Osteocyte (in vitro differentiated cells): ENCODE data around the gene TNS1. TPM values are rescaled to one million over a fixed set of nuclear protein-coding genes. Genes with fewer than 3 reads are reported as not detected.

Source experiments
- DNase-seq: peaks from one replicate; pipeline ENCODE4 v3.0.0; 2021; ENCODE audit warnings: mixed read lengths; ENCODE audit not compliant: unreplicated experiment; ENCODE audit errors: extremely low spot score
- H3K27ac Mint-ChIP-seq: one replicate; pipeline ENCODE4 v1.8.0; 2021; ENCODE audit warnings: mild to moderate bottlenecking, mixed read lengths; ENCODE audit not compliant: unreplicated experiment
- H3K27me3 Mint-ChIP-seq: one replicate; pipeline ENCODE4 v1.8.0; 2021; ENCODE audit warnings: mixed read lengths; ENCODE audit not compliant: unreplicated experiment
- H3K36me3 Mint-ChIP-seq: one replicate; pipeline ENCODE4 v1.8.0; 2021; ENCODE audit warnings: mixed read lengths; ENCODE audit not compliant: unreplicated experiment
- H3K4me1 Mint-ChIP-seq: one replicate; pipeline ENCODE4 v1.8.0; 2021; ENCODE audit warnings: mixed read lengths; ENCODE audit not compliant: unreplicated experiment
- H3K4me3 Mint-ChIP-seq: one replicate; pipeline ENCODE4 v1.8.0; 2021; ENCODE audit warnings: mild to moderate bottlenecking, moderate library complexity, mixed read lengths; ENCODE audit not compliant: unreplicated experiment
- H3K9me3 Mint-ChIP-seq: one replicate; pipeline ENCODE4 v1.8.0; 2021; ENCODE audit warnings: mixed read lengths; ENCODE audit not compliant: unreplicated experiment
- CTCF ChIP-seq: fragments of 200-600 bp; sonication (generic); IDR thresholded peaks from 2 replicates; pipeline ENCODE4 v1.5.0; 2021; ENCODE audit warnings: antibody characterized with exemption, mild to moderate bottlenecking, moderate library complexity
- microRNA-seq: library from miRNA; unstranded; fragments of <30 nt; microRNA quantifications from one replicate; pipeline ENCODE4 v1.1.0, GENCODE V29; 2020; ENCODE audit not compliant: unreplicated experiment
- total RNA-seq: library from RNA; stranded (reverse); gene quantifications from 2 replicates; pipeline ENCODE4 v1.2.1, GENCODE V29; 2021

TNS1 gene
- total RNA-seq, 1 donor from 2014 or later: 80.8 TPM

- H3K27ac Mint-ChIP-seq: peak overlapping the region; percentile 71
- no peaks in the 10 kb centered on the region for H3K9me3 Mint-ChIP-seq
- no peaks in the 10 kb centered on the region for H3K27me3 Mint-ChIP-seq
- H3K36me3 Mint-ChIP-seq: peaks cover 5% of the 10 kb centered on the region
- H3K4me3 Mint-ChIP-seq: no peak overlapping the region
- H3K4me1 Mint-ChIP-seq: peaks cover 47% of the 10 kb centered on the region
- no peak for TF ChIP-seq CTCF
- no peak for DNase-seq
Observed at GRCh38 chr2:217752714-217753459, 249.9 kb downstream of the TNS1 start.

- no peak overlapping the region for H3K4me3 Mint-ChIP-seq
- DNase-seq: no peak
- H3K27ac Mint-ChIP-seq: peak overlapping the region; percentile 56
- no peak for TF ChIP-seq CTCF
- peaks cover 54% of the 10 kb centered on the region for H3K4me1 Mint-ChIP-seq
- H3K36me3 Mint-ChIP-seq: peaks cover 5% of the 10 kb centered on the region
- no peaks in the 10 kb centered on the region for H3K27me3 Mint-ChIP-seq
- H3K9me3 Mint-ChIP-seq: no peaks in the 10 kb centered on the region
Observed at GRCh38 chr2:217751952-217752351, 250.8 kb downstream of the TNS1 start.

DNA sequence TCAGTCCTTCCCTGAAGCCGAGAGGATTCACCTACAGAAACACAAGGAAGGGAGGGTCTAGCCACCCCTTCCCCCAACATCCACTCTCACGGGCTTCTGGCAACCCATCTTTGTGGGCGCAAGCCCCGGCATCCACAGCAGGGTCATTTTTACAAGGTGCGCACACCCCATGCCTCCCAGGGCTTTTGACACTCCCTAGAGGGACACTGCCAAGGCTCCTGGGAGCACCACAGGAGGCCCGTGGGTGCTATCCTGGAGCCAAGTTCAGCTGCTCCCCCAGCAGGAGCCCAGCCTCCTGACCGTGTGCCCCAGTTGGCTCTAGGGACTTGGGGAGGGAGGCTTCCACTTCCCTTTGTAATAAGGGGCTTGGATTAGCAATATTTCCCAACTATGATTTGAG, 251.6 kb downstream of the TNS1 start:
- DNase-seq: peak; percentile 67
- H3K4me3 Mint-ChIP-seq: no peak overlapping the region
- H3K27me3 Mint-ChIP-seq: no peaks in the 10 kb centered on the region
- TF ChIP-seq CTCF: no peak
- H3K9me3 Mint-ChIP-seq: no peaks in the 10 kb centered on the region
- peaks cover 5% of the 10 kb centered on the region for H3K36me3 Mint-ChIP-seq
- H3K27ac Mint-ChIP-seq: no peak overlapping the region
- peaks cover 56% of the 10 kb centered on the region for H3K4me1 Mint-ChIP-seq

Small RNAs within 50 kb of the gene (microRNA-seq; reads per million reads assigned to microRNA genes)
- not detected for gene MIR6809

Other genes starting within 250 kb of the TNS1 start
- not detected in 2 replicates for gene RUFY4, start 66.3 kb upstream of the TNS1 start, total RNA-seq
- gene CXCR2, start 123.0 kb upstream of the TNS1 start, total RNA-seq: not detected in 2 replicates
- not detected in 2 replicates for gene CXCR1, start 164.0 kb upstream of the TNS1 start, total RNA-seq
- gene ARPC2, start 214.2 kb upstream of the TNS1 start, total RNA-seq: 265 and 284 TPM in 2 replicates